K562 (cell line): ENCODE measurements around the gene MEFV. TPM values are rescaled to one million over a fixed set of nuclear protein-coding genes. Genes with fewer than 3 reads are reported as not detected.
A peak's percentile ranks its signal among the peaks of the same experiment; 100 is the strongest.

Experiments
- BMI1 ChIP-seq: fragments of 150-350 bp; IDR thresholded peaks from 2 replicates; pipeline ENCODE4 v1.6.1; 2014; ENCODE audit warnings: low read length
- DMBX1 ChIP-seq: fragments of 250-450 bp; sonication (Bioruptor Pico); IDR thresholded peaks from 2 replicates; pipeline ENCODE4 v1.8.0; 2022; ENCODE audit warnings: inconsistent platforms, mild to moderate bottlenecking, moderate library complexity, borderline replicate concordance
- ELF2 ChIP-seq: fragments of 250-450 bp; sonication (Bioruptor Pico); IDR thresholded peaks from 2 replicates; pipeline ENCODE4 v1.5.0; 2021; ENCODE audit warnings: mild to moderate bottlenecking
- ERF ChIP-seq: fragments of 450-650 bp; formaldehyde crosslinking; IDR thresholded peaks from 2 replicates; pipeline ENCODE4 v1.4.0; 2020; ENCODE audit warnings: mild to moderate bottlenecking, mixed read lengths
- FOXA3 ChIP-seq, 2 experiments: fragments of 450-650 bp in 1 of 2; sonication (generic) in 1 of 2; formaldehyde crosslinking; IDR thresholded peaks in 1 of 2; conservative IDR thresholded peaks in 1 of 2; 2 replicates each; pipeline versions ENCODE4 v1.4.0 to v1.8.0; 2020 to 2022; ENCODE audit warnings: mild to moderate bottlenecking in 2 of 2, missing genetic modification reagents in 1 of 2
- HMGXB4 ChIP-seq: sonication (generic); formaldehyde crosslinking; IDR thresholded peaks from 2 replicates; pipeline ENCODE4 v1.8.1; 2023; ENCODE audit warnings: mild to moderate bottlenecking, missing genetic modification reagents
- JUNB ChIP-seq: fragments of 450-650 bp; formaldehyde crosslinking; conservative IDR thresholded peaks from 2 replicates; pipeline ENCODE4 v1.4.0; 2020; ENCODE audit warnings: mild to moderate bottlenecking
- MAFF ChIP-seq: IDR thresholded peaks from 2 replicates; pipeline ENCODE4 v1.6.1; 2012; ENCODE audit warnings: low read length, improper control_type of control experiment
- MBD1 ChIP-seq: fragments of 250-450 bp; sonication (Bioruptor Pico); IDR thresholded peaks from 2 replicates; pipeline ENCODE4 v1.8.0; 2022; ENCODE audit warnings: inconsistent platforms
- MXD1 ChIP-seq: fragments of 250-450 bp; sonication (Bioruptor Pico); IDR thresholded peaks from 2 replicates; pipeline ENCODE4 v1.8.0; 2021; ENCODE audit warnings: borderline replicate concordance, mild to moderate bottlenecking, moderate library complexity; ENCODE audit not compliant: poor library complexity, severe bottlenecking
- NCOA2 ChIP-seq, 2 experiments: fragments of 450-650 bp; IDR thresholded peaks; 2 replicates each; pipeline ENCODE4 v1.6.1; 2018; ENCODE audit warnings: mild to moderate bottlenecking in 2 of 2, moderate library complexity in 1 of 2; ENCODE audit not compliant: partially characterized antibody in 2 of 2
- OTX1 ChIP-seq: fragments of 450-650 bp; formaldehyde crosslinking; IDR thresholded peaks from 2 replicates; pipeline ENCODE4 v1.4.0; 2022; ENCODE audit warnings: mild to moderate bottlenecking
- PHF8 ChIP-seq: fragments of 200-600 bp; sonication (generic); IDR thresholded peaks from 2 replicates; pipeline ENCODE4 v1.6.1; 2012; ENCODE audit warnings: mixed run types, mild to moderate bottlenecking, inconsistent platforms, low read length, moderate library complexity, borderline replicate concordance
- RUNX1 ChIP-seq: sonication (generic); IDR thresholded peaks from 2 replicates; pipeline ENCODE4 v1.6.1; 2016; ENCODE audit warnings: antibody characterized with exemption, low read depth
- SMAD2 ChIP-seq: fragments of 150-350 bp; IDR thresholded peaks from 2 replicates; pipeline ENCODE4 v1.6.1; 2014; ENCODE audit warnings: low read depth, mild to moderate bottlenecking, low read length
- ZNF589 ChIP-seq: fragments of 200-800 bp; sonication (Bioruptor generic); IDR thresholded peaks from 2 replicates; pipeline ENCODE4 v1.6.1; 2016; ENCODE audit warnings: low read depth, missing genetic modification characterization, missing compliant biosample characterization
- polyA plus RNA-seq, 8 experiments: library from polyadenylated mRNA; depleted of rRNA in 4 of 8; stranded (reverse) in 5 of 8; unstranded in 3 of 8; fragments of >200 nt; fragmentation: Nextera tagmentation in 2 of 8; fragmentation: Illumina TruSeq in 1 of 8; extraction: Ambion mirVana in 2 of 8; extraction: Trizol in 1 of 8; gene quantifications; 2 replicates each; pipeline versions ENCODE4 v1.2.1 to v1.2.3, GENCODE V29; 2011 to 2014; ENCODE audit warnings: inconsistent platforms in 1 of 8, missing spikeins in 1 of 8
- total RNA-seq, 7 experiments: library from RNA; depleted of rRNA in 6 of 7; stranded (reverse); fragments of >200 nt in 6 of 7; fragmentation: Illumina TruSeq in 2 of 7; extraction: Trizol in 2 of 7; gene quantifications; 2 replicates each; pipeline versions ENCODE4 v1.2.1 to v1.2.3, GENCODE V29; 2011 to 2021; ENCODE audit warnings: low replicate concordance in 1 of 7

MEFV gene
- total and polyA plus RNA-seq, 9 of the 15 experiments (the other 6 are each of a cell fraction or from before 2014, with no cell fraction given), result 0.14 TPM; not detected in 8

- no peak for TF ChIP-seq BMI1
- TF ChIP-seq NCOA2 (IDR thresholded peaks at IDR 0.05; ENCODE audit: partially characterized antibody in 2 of 2), result no peak
- TF ChIP-seq MXD1 (CRISPR knock-in tag), result peak; percentile 76
- no peak for TF ChIP-seq MAFF
- no peak for TF ChIP-seq MBD1 (CRISPR knock-in tag)
- TF ChIP-seq HMGXB4 (CRISPR knock-in tag), result no peak
- TF ChIP-seq OTX1 (CRISPR knock-in tag), result no peak
- no peak for TF ChIP-seq JUNB (CRISPR knock-in tag)
- TF ChIP-seq ZNF589 (CRISPR knock-in tag), result no peak
- 0 out of 4 replicates have a peak, but pooled peaks of 1 of the 2 experiments have one; percentile 22 for TF ChIP-seq FOXA3 (CRISPR knock-in tag; conservative IDR thresholded peaks at IDR 0.05 in 1 of 2, IDR thresholded peaks at IDR 0.05 in 1 of 2)
- TF ChIP-seq RUNX1, result no peak
- no peak for TF ChIP-seq SMAD2
- TF ChIP-seq DMBX1, result 0 out of 2 replicates have a peak, but pooled peaks have one; percentile 12
- TF ChIP-seq ERF (CRISPR knock-in tag), result peak; percentile 73; the same call in 1 of the 2 replicates
- peak; percentile 85; the same call in 1 of the 2 replicates for TF ChIP-seq PHF8
- TF ChIP-seq ELF2 (CRISPR knock-in tag), result no peak
These were observed 27.4 kb upstream of the MEFV start (continued) for GRCh38 chr16:3283543-3284447.
